HEK293 (cell line): ENCODE data around the gene SHISA9.

Experiments used
- CTCF ChIP-seq: fragments of 450-650 bp; formaldehyde crosslinking; IDR thresholded peaks from 2 replicates; pipeline ENCODE4 v1.5.1; 2016; ENCODE audit warnings: missing biosample characterization, missing genetic modification characterization
- TCF7L2 ChIP-seq: IDR thresholded peaks from 2 replicates; pipeline ENCODE4 v1.6.1; 2011; ENCODE audit warnings: low read depth, mild to moderate bottlenecking, inconsistent platforms, low read length, moderate library complexity, borderline replicate concordance
- YY1 ChIP-seq: fragments of 450-650 bp; formaldehyde crosslinking; IDR thresholded peaks from 2 replicates; pipeline ENCODE4 v1.5.1; 2018; ENCODE audit warnings: missing biosample characterization, missing genetic modification characterization
- ZFP37 ChIP-seq: fragments of 450-650 bp; formaldehyde crosslinking; IDR thresholded peaks from 2 replicates; pipeline ENCODE4 v1.5.1; 2016; ENCODE audit warnings: missing biosample characterization, missing genetic modification characterization
- ZNF24 ChIP-seq: fragments of 450-650 bp; formaldehyde crosslinking; IDR thresholded peaks from 2 replicates; pipeline ENCODE4 v1.5.1; 2016; ENCODE audit warnings: missing biosample characterization, missing genetic modification characterization
- ZNF423 ChIP-seq: fragments of 450-650 bp; formaldehyde crosslinking; IDR thresholded peaks from 2 replicates; pipeline ENCODE4 v1.5.1; 2016; ENCODE audit warnings: missing biosample characterization, missing genetic modification characterization
- ZNF639 ChIP-seq: fragments of 450-650 bp; formaldehyde crosslinking; IDR thresholded peaks from 2 replicates; pipeline ENCODE4 v1.5.1; 2016; ENCODE audit warnings: missing biosample characterization, missing genetic modification characterization

GRCh38 chr16:12976496-12976895, 75.1 kb downstream of the SHISA9 start:
- TF ChIP-seq ZNF423 (tag by site-specific recombination) (no peak), TCF7L2 (no peak), ZNF639 (tag by site-specific recombination) (no peak), CTCF (no peak), YY1 (no peak), ZFP37 (tag by site-specific recombination) (no peak), ZNF24 (tag by site-specific recombination) (no peak)
